HG02938 (cell line): ENCODE results near the gene SPINK5.

Experiments
- ATAC-seq: cut with Tn5 transposase; IDR thresholded peaks from one replicate; pipeline ENCODE4 v1.9.1; 2021; ENCODE audit warnings: mild to moderate bottlenecking, moderate library complexity; ENCODE audit not compliant: unreplicated experiment

The SPINK5 gene

DNA sequence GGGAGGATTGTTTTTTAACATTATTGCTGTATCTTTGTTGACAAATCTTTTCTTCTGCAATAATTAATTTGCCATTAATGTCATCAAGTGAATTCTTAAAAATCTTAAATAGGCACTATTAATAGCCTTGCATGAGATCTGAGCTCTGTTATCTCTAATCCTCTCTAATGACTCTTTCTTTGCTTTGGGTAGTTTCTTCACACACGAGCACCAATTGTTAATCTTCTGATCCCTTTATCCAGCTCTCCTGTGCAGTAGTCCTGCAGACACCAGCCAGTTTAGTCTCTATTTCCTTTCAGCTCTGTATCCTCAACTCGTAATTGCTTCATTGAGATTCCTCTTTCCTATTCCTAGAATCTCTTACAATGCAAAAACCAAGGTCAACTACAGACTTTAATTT is 112.7 kb downstream of the SPINK5 start:
- no peak for ATAC-seq

- ATAC-seq: no peak
These were observed 113.4 kb downstream of the SPINK5 start for GRCh38 chr5:148177207-148177606.

DNA sequence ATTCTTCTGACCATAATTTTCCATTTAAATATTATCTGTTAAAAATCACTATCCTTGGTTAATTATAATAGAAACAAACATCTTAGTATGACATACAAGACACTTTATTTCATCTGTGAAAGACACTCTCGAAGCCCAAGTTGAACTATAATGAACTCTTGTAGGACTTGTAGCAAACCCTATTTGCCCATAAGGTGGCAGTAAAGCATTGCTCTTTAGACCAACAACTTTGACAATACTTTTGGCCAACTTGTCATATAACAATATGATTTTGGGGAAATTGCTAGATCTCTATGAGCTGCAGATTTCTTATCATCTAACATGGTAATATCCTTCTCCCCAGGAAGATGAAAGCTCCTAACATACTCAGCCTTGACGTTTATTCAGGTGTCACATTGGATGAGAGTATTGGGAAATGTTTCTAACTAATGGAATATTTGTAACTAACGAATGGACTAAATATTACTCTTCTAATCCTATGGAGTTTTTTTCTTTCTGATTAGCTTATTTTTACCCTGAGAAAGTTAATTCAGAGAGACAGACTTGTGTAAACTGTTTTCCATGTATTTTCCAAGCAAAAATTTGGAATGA is 115.5 kb downstream of the SPINK5 start:
- peak; percentile 94 for ATAC-seq

DNA sequence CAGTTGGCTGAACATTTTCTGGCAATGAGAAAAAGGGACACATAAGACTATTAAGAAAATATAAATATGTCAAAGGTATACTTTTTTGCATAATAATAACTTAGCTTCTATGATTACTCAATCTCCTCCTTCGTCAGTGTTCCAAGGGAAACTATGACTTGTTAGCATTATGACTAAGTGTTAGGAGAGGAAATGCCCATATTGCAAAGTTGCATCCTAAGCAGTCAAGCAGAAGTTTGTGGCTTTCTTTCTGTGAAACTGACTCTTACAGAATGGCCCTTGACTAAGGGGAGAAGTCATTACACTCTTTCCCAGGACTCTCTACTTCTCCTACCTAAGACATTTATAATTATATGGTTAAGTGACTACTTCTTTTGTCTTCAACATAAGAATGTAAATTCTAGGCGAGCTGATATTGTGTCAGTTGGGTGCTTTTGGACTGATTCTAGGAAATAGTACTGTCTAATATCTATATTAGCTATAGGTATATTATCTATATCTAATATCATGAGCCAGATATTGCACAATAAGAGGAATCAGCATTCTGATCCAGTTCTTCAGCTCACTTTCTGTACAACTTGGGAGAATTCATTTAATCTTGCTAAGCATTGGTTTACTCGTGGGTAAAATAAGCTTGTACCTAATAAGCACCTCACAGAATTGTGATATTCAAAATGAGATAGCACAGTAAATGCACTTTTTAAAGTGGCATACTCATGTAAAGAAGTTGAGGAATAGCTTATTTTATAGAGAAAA is 122.6 kb downstream of the SPINK5 start:
- peak; percentile 71 for ATAC-seq
